ENCODE results near the gene CDH12.
"Not testable (repeated sequence)": the region's sequence is repeated elsewhere in the genome, so short reads cannot be mapped to it uniquely, and the experiment has no call there.

Gene CDH12

GRCh38 chr5:22460189-22460588 lies 393.0 kb downstream of the CDH12 start:
- no peak for DNase-seq (ENCODE audit: low read depth)

GRCh38 chr5:22432905-22433304 lies 420.2 kb downstream of the CDH12 start:
- DNase-seq (ENCODE audit: low read depth), result no peak

DNA sequence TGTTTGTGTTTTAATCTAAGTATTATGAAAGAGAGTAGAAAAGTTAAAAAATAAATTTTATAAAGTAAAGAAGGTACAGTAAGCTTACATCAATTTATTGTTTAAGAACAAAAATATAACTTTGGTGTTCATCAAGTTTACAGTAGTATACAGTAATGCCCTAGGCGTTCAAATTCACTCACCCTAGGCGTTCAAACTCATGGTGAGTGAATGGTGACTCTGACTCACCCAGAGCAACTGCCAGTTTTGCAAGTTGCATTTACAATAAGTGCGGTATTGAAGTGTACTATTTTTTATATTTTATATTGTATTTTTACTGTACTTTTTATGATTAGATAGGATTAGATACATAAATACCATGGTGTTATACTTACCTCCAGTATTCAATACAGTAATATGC lies 421.3 kb downstream of the CDH12 start:
- DNase-seq (ENCODE audit: low read depth), result no peak

DNA sequence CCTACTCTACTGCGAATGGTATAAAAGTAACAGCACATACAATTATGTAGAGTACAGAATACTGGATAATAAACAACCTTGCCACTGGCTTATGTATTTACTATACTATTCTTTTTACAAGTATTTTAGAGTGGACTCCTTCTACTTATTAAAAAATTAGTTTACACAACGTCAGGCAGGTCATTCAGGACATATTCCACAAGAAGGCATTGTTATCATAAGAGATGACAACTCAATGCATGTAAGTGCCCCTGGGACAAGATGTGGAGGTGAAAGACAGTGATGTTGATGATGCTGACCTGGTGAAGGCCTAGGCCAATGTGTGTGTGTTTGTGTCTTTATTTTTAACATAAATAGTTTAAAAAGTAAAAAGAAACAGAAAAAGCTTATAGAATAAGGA lies 421.7 kb downstream of the CDH12 start:
- DNase-seq (ENCODE audit: low read depth), result no peak

DNA sequence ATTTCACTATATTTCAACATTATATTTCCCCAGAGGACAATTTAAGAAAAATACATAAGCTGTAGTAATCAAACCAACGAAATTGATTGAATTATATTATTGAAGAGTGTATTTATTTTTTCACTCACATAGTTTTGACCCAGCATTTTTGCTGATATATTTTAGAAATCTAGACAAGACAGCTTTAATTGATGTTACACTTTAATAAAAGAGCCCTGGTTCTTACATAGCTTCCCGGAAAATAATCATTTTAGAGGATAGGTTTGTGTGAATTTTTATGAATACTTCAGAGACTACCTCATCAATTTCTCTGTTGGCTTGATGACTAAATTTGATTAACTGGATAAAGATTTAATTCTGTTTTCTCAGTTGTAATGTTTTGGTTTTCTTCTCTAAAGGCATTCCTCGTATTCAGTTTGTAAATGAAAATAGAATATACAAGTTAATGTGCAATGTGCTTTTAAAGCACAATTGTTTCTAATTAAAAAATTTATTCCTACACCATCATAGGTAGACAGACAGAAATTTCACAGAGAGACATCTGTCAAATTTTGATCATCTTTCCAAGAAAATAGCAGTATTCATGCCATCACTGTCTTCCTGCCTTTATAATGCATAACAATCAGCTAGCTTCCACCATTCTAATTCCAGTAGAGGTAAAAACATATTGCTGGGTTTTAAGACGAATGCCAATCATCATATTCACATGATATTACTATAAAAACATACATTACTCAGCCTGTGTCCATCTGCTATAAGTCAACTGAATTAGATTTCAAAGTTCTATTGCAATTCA lies 441.4 kb downstream of the CDH12 start:
- DNase-seq (ENCODE audit: low read depth), result no peak

DNA sequence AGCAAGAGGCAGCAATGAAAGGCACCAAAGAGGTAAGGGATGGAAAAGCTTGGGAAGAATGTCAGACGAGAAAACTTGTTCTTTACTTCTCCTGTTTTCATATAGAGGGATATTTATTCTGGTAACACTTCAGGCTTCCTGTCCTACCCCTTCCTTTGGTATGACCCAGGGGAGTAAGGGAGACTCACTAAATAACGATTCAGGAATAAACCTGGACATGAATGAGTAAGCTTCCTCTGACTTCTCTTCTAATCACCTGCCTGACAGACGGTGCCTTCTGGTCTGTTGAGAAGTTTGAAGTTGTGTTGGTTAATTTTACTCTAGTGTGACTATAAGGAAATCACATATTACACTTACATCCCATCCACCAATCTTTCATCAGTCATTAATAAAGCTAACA lies 461.2 kb downstream of the CDH12 start:
- no peak for DNase-seq (ENCODE audit: low read depth)

DNA sequence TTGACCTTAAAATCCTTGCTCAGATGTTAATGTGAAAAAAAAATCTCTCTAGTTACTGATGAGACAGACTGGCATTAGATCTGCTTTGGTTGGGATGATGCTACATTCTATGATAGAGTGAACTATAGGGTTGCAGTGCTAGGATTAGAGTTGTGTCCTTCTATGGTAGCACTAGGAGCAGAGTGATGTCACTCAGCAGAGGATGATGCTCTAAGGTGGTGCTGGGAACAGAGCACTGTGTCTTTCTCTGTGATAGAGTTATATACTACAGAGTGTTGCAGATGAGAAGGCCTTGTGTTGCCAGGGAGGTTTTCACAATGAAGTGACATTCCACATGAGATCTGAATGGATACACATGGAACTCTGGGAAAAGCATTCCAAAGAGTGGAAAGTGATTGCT lies 462.3 kb downstream of the CDH12 start:
- DNase-seq (ENCODE audit: low read depth), result no peak

GRCh38 chr5:22372826-22373660 lies 480.1 kb downstream of the CDH12 start:
- no peak for DNase-seq (ENCODE audit: low read depth)

DNA sequence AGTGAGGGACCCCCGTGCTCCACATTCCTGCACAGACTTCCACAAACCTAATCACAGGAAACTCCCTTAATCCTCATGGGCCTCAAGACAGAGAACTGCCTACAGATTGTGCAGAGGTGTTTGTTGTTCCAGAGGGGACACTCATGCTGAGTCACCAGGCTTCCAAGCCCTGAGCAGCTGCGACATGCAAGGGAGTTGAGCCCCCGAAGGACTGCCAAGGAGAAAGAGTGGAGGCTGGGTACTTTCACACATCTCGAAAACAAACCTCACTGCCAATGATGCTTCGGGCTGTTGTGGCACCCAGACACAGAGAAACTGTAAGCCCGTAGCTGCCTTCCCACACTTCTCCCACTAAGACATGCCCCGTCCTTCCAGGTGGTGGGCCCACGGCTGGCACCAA lies 480.8 kb downstream of the CDH12 start:
- no peak for DNase-seq (ENCODE audit: low read depth)

GRCh38 chr5:22354956-22355355 lies 498.2 kb downstream of the CDH12 start:
- DNase-seq (ENCODE audit: low read depth), result no peak

GRCh38 chr5:22352493-22352892 lies 500.7 kb downstream of the CDH12 start:
- no peak for DNase-seq (ENCODE audit: low read depth)

DNA sequence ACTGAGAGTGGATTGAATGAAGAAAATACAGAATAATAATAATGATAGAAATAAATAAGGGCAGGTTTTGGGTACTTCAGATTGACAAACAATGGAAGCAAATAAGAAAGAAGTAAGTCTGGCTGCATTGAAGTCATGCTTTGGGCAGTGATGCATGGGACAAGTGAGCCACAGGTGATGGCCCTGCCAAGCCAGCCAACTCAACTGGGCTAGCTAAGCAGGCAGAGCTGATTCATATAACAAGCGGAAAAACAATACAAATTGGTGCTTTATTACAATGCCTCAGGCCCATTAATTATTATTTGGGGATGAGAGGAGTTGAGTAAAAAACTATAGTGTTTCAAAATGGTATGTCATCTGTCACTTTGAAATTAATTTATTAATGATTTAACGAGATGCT lies 502.0 kb downstream of the CDH12 start:
- DNase-seq (ENCODE audit: low read depth), result no peak

DNA sequence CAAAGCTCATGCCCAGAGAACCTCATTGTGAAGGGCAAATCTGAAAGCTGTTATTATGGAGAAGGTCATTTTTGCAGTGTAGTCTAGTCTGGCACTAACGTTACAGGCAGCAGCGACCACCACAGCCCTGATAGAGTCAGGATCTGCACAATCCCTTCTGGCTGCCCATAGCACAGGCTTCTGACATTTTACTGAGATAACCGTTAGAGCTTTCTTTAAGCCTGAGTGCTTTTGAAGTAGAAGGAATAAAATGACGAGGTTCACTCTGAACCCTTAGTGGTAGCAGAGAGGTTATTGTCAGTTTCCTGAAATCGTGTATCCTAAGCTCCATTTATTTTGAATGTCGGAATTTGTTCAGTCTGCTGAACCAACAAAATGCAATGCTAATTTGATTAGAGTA lies 505.1 kb downstream of the CDH12 start:
- no peak for DNase-seq (ENCODE audit: low read depth)

GRCh38 chr5:22344000-22344399 lies 509.1 kb downstream of the CDH12 start:
- DNase-seq (ENCODE audit: low read depth), result no peak

DNA sequence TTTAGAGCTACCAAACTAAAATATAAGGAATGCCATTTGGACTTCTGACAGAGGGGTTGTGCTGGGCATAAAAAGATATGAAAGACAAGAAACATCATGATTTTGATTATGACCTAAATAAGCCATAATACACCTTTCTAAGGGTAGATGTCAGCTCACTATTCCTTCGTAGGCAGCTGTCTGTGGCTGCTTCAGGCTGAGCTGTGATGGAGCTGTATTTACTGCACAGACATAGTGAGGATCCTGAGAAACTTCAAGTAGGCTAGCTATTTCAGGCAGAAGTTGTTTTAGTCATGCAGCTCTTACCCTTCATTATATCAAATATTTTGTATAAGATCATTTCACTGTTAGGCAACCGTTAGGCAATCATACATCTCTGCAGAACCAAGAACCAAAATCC lies 511.7 kb downstream of the CDH12 start:
- no peak for DNase-seq (ENCODE audit: low read depth)

GRCh38 chr5:22332949-22333348 lies 520.2 kb downstream of the CDH12 start:
- DNase-seq (ENCODE audit: low read depth), result not testable (repeated sequence)

DNA sequence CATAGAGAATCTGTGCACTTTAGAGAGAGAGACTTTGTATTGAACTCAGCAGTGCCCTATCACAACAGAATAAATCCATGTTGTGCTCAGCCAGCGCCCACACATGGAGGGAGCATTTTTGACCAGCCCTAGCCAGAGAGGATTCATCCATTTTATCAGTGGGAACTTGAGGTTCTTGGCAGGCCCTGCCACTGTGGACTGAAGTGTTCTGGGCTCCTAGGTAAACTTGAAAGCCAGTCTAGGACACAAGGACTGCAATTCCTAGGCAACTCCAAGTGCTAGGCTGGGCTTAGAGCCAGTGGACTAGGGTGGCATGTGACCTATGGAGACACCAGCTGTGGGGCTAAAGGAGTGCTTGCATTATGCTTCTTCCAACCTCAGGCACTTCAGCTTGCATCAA lies 523.5 kb downstream of the CDH12 start:
- no peak for DNase-seq (ENCODE audit: low read depth)

- no peak for DNase-seq (ENCODE audit: low read depth)
Measured at GRCh38 chr5:22319798-22320197, 533.3 kb downstream of the CDH12 start.

DNA sequence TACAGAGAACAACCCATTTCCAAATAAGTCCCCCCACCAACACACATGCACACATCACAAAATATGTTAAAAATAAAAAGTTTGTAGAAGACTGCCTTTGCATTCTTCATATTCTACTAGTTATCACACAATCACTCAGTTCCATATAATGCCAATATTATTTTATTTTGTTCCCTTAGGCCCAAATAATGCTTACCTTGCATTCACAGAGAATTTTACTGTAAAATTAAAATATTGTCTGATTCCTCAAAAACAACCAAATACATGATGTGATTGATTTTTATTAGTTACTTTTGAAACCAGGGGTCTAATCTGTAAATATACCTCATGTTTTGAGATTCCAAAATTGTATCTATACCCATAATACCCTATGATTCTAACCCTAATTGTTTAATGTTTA lies 536.9 kb downstream of the CDH12 start:
- DNase-seq (ENCODE audit: low read depth), result no peak

- DNase-seq (ENCODE audit: low read depth), result not testable (repeated sequence)
Measured at GRCh38 chr5:22315052-22315451, 538.1 kb downstream of the CDH12 start.

GRCh38 chr5:22314548-22314947 lies 538.6 kb downstream of the CDH12 start:
- DNase-seq (ENCODE audit: low read depth), result no peak

DNA sequence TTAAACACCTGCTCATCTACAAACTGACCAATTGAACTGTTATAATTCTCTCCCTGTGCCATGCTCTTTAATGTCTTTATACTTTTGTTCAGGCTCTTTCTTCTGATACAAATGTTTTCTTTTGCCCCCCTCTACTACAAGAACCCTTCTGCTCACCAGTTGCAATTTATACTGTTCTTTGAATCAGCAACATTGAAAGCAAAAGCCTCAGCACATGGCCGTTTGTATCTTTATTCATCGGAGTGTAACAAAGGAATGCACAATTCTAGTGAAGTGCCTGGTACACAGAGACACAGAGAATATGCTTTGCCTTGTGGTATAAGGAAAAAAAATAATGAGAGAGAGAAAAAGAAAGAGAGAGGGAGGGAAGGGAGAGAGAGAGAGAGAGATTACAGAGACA lies 547.1 kb downstream of the CDH12 start:
- DNase-seq (ENCODE audit: low read depth), result no peak

- DNase-seq (ENCODE audit: low read depth), result no peak
Measured at GRCh38 chr5:22295832-22296231, 557.3 kb downstream of the CDH12 start.

DNA sequence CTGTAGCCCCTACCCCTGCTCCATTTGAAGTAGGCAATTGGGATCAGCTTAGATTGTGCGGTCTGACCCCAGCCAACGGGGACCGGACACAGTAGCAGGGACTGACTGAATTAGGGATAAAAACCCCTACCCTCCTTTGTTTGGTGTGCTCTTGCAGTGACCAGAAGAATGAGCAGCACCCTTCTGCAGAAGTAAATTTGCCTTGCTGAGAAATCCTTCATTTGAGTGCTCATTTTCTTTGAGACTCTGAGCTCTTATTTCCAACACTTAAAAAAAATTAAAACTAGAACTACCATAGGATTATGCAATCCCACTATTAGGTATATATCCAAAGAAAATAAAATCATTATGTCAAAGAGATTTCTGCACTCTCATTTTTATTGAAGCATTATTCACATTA lies 560.0 kb downstream of the CDH12 start:
- DNase-seq (ENCODE audit: low read depth), result no peak
